Endothelial cell of umbilical vein (primary cell): Measurements from ENCODE around the gene GPN3. TPM values are rescaled to one million over a fixed set of nuclear protein-coding genes. Genes with fewer than 3 reads are reported as not detected.
A peak's percentile ranks its signal among the peaks of the same experiment; 100 is the strongest.

Experiments
- BruUV-seq: library from RNA; stranded (reverse); fragments of 400-500 nt; replicated peaks from 2 replicates; lab custom pipeline; 2021; lab: Mats Ljungman, UMichigan
- CTCF ChIA-PET: fragments of 300-600, 350-600 bp; sonication (Branson Sonifier 250); formaldehyde crosslinking; loops from one replicate; lab custom pipeline; 2021; ENCODE audit warnings: antibody characterized with exemption, inconsistent platforms; lab: Charles Lee
- POLR2A ChIA-PET: fragments of 300-600, 350-600 bp; sonication (Branson Sonifier 250); formaldehyde crosslinking; loops from one replicate; lab custom pipeline; 2021; ENCODE audit warnings: antibody characterized with exemption, inconsistent platforms; lab: Charles Lee
- DNase-seq: peaks from one replicate; pipeline ENCODE4 v3.0.0-alpha.2; 2011; ENCODE audit warnings: low read depth, low spot score
- FAIRE-seq: peaks from 2 replicates; lab custom pipeline; 2011; peaks lifted over from hg19 to GRCh38; lab: Jason Lieb, UNC
- H2AFZ ChIP-seq: 2 replicates; pipeline ENCODE4 v1.6.0; 2012; ENCODE audit warnings: low read depth, low read length, control low read depth, inconsistent platforms
- H3K27ac ChIP-seq: 2 replicates; pipeline ENCODE4 v1.5.1; 2011; ENCODE audit warnings: low read depth, mild to moderate bottlenecking, control low read depth, low read length, moderate library complexity; ENCODE audit not compliant: insufficient read depth
- H3K27me3 ChIP-seq, 2 experiments: 2 replicates each; pipeline versions ENCODE4 v1.6.0 to v1.6.1; 2011; ENCODE audit warnings: low read length in 2 of 2, mixed read lengths in 1 of 2; ENCODE audit not compliant: control insufficient read depth in 2 of 2, insufficient read depth in 2 of 2
- H3K36me3 ChIP-seq, 2 experiments: 2 replicates in 1 of 2; 3 replicates in 1 of 2; pipeline ENCODE4 v1.5.1; 2011; ENCODE audit warnings: low read length in 2 of 2, mild to moderate bottlenecking in 1 of 2, moderate library complexity in 1 of 2; ENCODE audit not compliant: control insufficient read depth in 2 of 2, insufficient read depth in 2 of 2; ENCODE audit errors: extremely low read depth in 1 of 2
- H3K4me1 ChIP-seq: 3 replicates; pipeline ENCODE4 v1.5.1; 2011; ENCODE audit warnings: mild to moderate bottlenecking, low read length; ENCODE audit not compliant: control insufficient read depth, insufficient read depth; ENCODE audit errors: extremely low read depth
- H3K4me2 ChIP-seq: 2 replicates; pipeline ENCODE4 v1.6.1; 2011; ENCODE audit warnings: low read length, control low read depth, mixed read lengths; ENCODE audit not compliant: insufficient read depth
- H3K4me3 ChIP-seq, 3 experiments: fragments of 200-600 bp in 1 of 3; sonication (generic), shearing (Covaris generic) in 1 of 3; replicated peaks in 1 of 3; 2 replicates each; pipeline ENCODE4 v1.5.1; 2011 to 2016; ENCODE audit warnings: control low read depth in 3 of 3, low read length in 3 of 3, mild to moderate bottlenecking in 2 of 3, inconsistent platforms in 1 of 3, low read depth in 1 of 3, moderate library complexity in 1 of 3; ENCODE audit not compliant: insufficient read depth in 1 of 3
- H3K79me2 ChIP-seq: 2 replicates; pipeline ENCODE4 v1.6.0; 2012; ENCODE audit warnings: low read length, inconsistent platforms; ENCODE audit not compliant: control insufficient read depth, insufficient read depth
- H3K9ac ChIP-seq: replicated peaks from 2 replicates; pipeline ENCODE3; 2011; ENCODE audit warnings: low read length, control low read depth; ENCODE audit not compliant: insufficient read depth; ENCODE audit errors: extremely low read depth
- H3K9me1 ChIP-seq: replicated peaks from 3 replicates; pipeline ENCODE4 v1.6.0; 2011; ENCODE audit warnings: mild to moderate bottlenecking, low read length; ENCODE audit not compliant: control insufficient read depth, insufficient read depth; ENCODE audit errors: extremely low read depth
- H3K9me3 ChIP-seq: replicated peaks from 2 replicates; pipeline ENCODE4 v1.5.1; 2012; ENCODE audit warnings: low read length, inconsistent platforms; ENCODE audit not compliant: control insufficient read depth, insufficient read depth
- H4K20me1 ChIP-seq: replicated peaks from 2 replicates; pipeline ENCODE3; 2011; ENCODE audit warnings: mild to moderate bottlenecking, low read length; ENCODE audit not compliant: control insufficient read depth, insufficient read depth; ENCODE audit errors: extremely low read depth
- CTCF ChIP-seq, 2 donors: IDR thresholded peaks; 1 replicate in 1 of 2; 2 replicates in 1 of 2; pipeline ENCODE4 v1.5.1; 2011; ENCODE audit warnings: low read length in 2 of 2, mild to moderate bottlenecking in 2 of 2, moderate library complexity in 2 of 2, control low read depth in 1 of 2, inconsistent platforms in 1 of 2, low read depth in 1 of 2; ENCODE audit not compliant: insufficient read depth in 1 of 2; ENCODE audit errors: extremely low read depth in 1 of 2
- EZH2 ChIP-seq: IDR thresholded peaks from 2 replicates; pipeline ENCODE4 v1.6.1; 2012; ENCODE audit warnings: borderline replicate concordance, low read depth, mild to moderate bottlenecking, moderate library complexity, low read length, inconsistent platforms; ENCODE audit not compliant: severe bottlenecking
- FOS ChIP-seq: IDR thresholded peaks from 2 replicates; pipeline ENCODE4 v1.6.1; 2011; ENCODE audit warnings: mild to moderate bottlenecking, low read length, moderate library complexity, borderline replicate concordance; ENCODE audit not compliant: insufficient read depth
- GATA2 ChIP-seq: IDR thresholded peaks from 2 replicates; pipeline ENCODE4 v1.7.0; 2011; ENCODE audit warnings: low read depth, mild to moderate bottlenecking, moderate library complexity, mixed read lengths, low read length; ENCODE audit not compliant: insufficient read length, insufficient read depth
- JUN ChIP-seq: IDR thresholded peaks from 2 replicates; pipeline ENCODE4 v1.6.1; 2011; ENCODE audit warnings: borderline replicate concordance, low read depth; ENCODE audit not compliant: insufficient read length, insufficient read depth
- MAX ChIP-seq: IDR thresholded peaks from 2 replicates; pipeline ENCODE4 v1.6.1; 2011; ENCODE audit not compliant: insufficient read depth, insufficient read length
- MYC ChIP-seq: IDR thresholded peaks from one replicate; pipeline ENCODE4 v1.6.1; 2011; ENCODE audit warnings: mild to moderate bottlenecking, low read depth, low read length
- POLR2A ChIP-seq: IDR thresholded peaks from 2 replicates; pipeline ENCODE4 v1.6.1; 2012; ENCODE audit warnings: low read depth, mild to moderate bottlenecking, control low read depth, low read length
- POLR2AphosphoS5 ChIP-seq: IDR thresholded peaks from 2 replicates; pipeline ENCODE4 v1.6.1; 2012; ENCODE audit warnings: low read depth, mild to moderate bottlenecking, control low read depth, low read length, moderate library complexity; ENCODE audit not compliant: insufficient read depth
- dilution Hi-C: fragments of 300-500 bp; cut with MboI; formaldehyde crosslinking; loops from one replicate; pipeline ENCODE4 v1.15.0; 2019; ENCODE audit warnings: low sequenced_read_pairs; ENCODE audit not compliant: extremely low pct_ligation_motif_present
- intact Hi-C: fragments of 100-400 bp; cut with micrococcal nuclease; formaldehyde crosslinking; loops from one replicate; pipeline ENCODE4 v1.10.0; 2022
- polyA plus RNA-seq, 4 experiments: library from polyadenylated mRNA; depleted of rRNA in 3 of 4; stranded (reverse) in 3 of 4; unstranded in 1 of 4; fragments of >200 nt; gene quantifications; 2 replicates each; pipeline versions ENCODE4 v1.2.1 to v1.2.3, GENCODE V29; 2011 to 2012; ENCODE audit warnings: missing spikeins in 1 of 4
- total RNA-seq: library from RNA; stranded (reverse); gene quantifications from 2 replicates; pipeline ENCODE4 v1.2.3, GENCODE V29; 2021

The GPN3 gene
- total and polyA plus RNA-seq, 2 donors (not counting 3 experiments of a cell fraction or from before 2014, with no cell fraction given) = 26.6 to 29.6 TPM

- Histone ChIP-seq H2AFZ (no peak overlapping the region), H3K27ac (peak overlapping the region; percentile 53), H3K4me3 (no peak overlapping the region), H3K9ac (no peak overlapping the region), H3K79me2 (peaks cover 2% of the 10 kb centered on the region), H3K27me3 (no peaks in the 10 kb centered on the region), H3K9me3 (no peaks in the 10 kb centered on the region), H3K36me3 (peaks cover 7 to 16% of the 10 kb centered on the region in 2 experiments), H3K4me2 (peak overlapping the region; percentile 8), H3K9me1 (no peaks in the 10 kb centered on the region), H3K4me1 (peaks cover 14% of the 10 kb centered on the region), H4K20me1 (no peaks in the 10 kb centered on the region)
- peak; percentile 7 for TF ChIP-seq JUN
- TF ChIP-seq EZH2 = no peak
- TF ChIP-seq POLR2AphosphoS5 = no peak
- TF ChIP-seq POLR2A = no peak
- TF ChIP-seq MYC = no peak
- TF ChIP-seq CTCF (IDR thresholded peaks at IDR 0.05; ENCODE audit: extremely low read depth in 1 of 2, insufficient read depth in 1 of 2, low read depth in 1 of 2, low read length in 2 of 2) = no peak
- peak; percentile 54 for TF ChIP-seq FOS
- TF ChIP-seq GATA2 = peak; percentile 18
- no peak for TF ChIP-seq MAX
- dilution Hi-C loops = no loop called here
- DNase-seq = peak; percentile 30
- ChIA-PET CTCF (no interaction called here), POLR2A (no interaction called here)
- intact Hi-C loops = no loop called here
- BruUV-seq = no TSS peak
- peak; percentile 83 for FAIRE-seq
Observed at GRCh38 chr12:110436231-110436630, 31.8 kb downstream of the GPN3 start.
